Superior temporal gyrus (tissue), 1 donor: ENCODE data around the gene SPTBN4.
"Not testable (repeated sequence)": the region's sequence is repeated elsewhere in the genome, so short reads cannot be mapped to it uniquely, and the experiment has no call there.

ENCODE experiments used
- DNase-seq: peaks from one replicate; pipeline ENCODE4 v3.0.0-alpha.2; 2016; ENCODE audit errors: extremely low spot score

The SPTBN4 gene

GRCh38 chr19:40564535-40564934 lies 97.7 kb downstream of the SPTBN4 start:
- not testable (repeated sequence) for DNase-seq

DNA sequence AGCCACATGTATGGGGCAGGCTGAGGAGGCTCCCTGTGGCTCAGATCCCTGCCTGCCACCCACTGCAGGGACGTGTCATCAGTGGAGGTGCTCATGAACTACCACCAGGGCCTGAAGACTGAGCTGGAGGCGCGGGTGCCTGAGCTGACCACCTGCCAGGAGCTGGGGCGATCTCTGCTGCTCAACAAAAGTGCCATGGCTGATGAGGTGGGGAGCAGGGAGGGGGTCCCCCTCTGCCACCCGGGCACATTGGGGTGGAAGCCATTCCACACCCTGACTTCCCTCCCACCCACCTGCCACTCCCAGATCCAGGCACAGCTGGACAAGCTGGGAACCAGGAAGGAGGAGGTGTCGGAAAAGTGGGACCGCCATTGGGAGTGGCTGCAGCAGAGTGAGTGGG lies 98.6 kb downstream of the SPTBN4 start:
- DNase-seq, result no peak

- DNase-seq, result no peak
Observed at GRCh38 chr19:40565910-40566495, 99.2 kb downstream of the SPTBN4 start.

DNA sequence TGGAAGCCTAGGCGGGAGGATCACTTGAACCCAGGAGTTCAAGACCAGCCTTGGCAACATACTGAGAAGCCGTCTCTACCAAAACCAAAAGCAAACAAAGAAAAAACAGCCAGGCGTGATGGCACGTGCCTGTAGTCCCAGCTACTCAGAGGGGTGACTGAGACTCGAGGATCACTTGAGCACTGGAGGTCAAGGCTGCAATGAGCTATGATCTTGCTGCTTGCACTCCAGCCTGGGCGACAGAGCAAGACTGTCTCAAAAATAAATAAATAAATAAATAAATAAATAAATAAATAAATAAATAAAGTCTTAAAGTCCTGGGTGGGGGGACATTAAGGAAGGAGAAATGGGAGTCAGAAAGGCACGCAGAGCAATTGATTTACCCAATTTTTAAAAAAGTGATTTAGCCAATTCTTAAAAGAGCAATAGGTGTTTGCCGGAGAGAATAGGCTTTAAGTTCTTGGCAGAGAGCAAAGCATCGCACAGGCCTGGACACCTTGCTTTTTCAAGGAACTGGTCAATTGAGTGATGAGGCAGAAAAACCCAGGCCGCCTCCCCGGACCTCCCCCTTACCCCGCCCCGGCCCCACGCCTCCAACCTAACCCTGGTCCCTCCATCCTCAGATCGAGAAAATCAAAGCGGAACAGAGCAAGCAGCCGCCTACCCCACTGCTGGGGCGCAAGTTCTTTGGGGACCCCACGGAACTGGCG lies 100.4 kb downstream of the SPTBN4 start:
- DNase-seq, result no peak

- no peak for DNase-seq
Observed at GRCh38 chr19:40567750-40568494, 101.1 kb downstream of the SPTBN4 start.

DNA sequence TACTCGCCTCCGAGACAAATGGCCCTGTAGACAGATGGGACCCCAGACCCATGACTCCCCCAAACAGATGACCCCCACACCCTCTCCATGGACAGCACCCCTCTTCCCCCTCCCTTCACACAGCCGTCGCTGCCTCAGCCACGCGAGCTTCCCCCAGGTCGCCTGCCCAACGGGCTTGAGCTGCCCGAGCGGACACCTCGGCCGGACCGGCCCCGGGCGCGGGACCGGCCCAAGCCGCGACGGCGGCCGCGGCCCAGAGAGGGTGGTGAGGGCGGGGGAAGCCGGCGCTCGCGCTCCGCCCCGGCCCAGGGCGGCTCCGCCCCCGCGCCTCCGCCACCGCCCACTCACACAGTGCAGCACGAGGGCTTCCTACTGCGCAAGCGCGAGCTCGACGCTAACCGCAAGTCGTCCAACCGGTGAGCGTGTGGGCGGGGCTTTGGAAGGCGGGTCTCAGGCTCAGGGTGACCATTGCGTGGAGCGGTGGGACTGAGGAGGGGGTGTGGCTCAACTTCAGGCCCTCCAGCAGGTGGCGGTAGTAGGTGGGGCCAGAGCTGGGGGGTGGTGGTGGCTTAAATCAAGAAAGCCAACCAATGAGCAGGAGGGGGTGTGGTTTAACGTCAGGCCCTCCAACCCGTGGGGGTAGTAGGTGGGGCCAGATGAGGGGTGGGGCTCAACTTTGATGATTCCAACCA lies 103.7 kb downstream of the SPTBN4 start:
- DNase-seq, result peak; percentile 98

GRCh38 chr19:40571005-40571318 lies 104.2 kb downstream of the SPTBN4 start:
- no peak for DNase-seq

DNA sequence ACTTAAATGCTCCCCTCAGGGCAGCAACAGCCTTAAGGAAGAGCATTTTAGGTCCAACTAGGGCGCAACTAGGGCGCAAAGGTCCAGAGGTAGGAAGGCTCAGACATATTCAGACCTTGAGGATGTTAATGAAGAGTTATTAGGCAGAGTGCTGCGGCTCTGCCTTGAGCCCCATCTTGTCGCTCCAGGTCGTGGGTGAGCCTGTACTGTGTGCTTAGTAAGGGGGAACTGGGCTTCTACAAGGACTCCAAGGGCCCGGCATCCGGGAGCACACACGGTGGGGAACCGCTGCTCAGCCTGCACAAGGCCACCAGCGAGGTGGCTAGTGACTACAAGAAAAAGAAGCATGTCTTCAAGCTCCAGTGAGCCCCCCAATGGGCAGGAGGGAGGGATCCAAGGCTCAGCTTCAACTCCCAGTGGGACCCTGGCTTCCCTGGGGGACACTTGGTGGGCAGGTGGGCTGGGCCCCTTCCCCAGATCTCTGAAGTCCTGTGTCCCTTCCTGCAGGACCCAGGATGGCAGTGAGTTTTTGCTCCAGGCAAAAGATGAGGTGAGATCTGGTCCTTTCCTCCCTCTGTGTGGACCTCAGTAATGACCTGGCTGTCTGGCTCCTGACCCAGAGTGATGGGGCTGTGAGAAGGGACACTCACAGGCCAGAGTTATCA lies 105.2 kb downstream of the SPTBN4 start:
- DNase-seq, result no peak

GRCh38 chr19:40575326-40575725 lies 108.5 kb downstream of the SPTBN4 start:
- DNase-seq, result no peak

- DNase-seq, result no peak
Observed at GRCh38 chr19:40576151-40576584, 109.4 kb downstream of the SPTBN4 start.

DNA sequence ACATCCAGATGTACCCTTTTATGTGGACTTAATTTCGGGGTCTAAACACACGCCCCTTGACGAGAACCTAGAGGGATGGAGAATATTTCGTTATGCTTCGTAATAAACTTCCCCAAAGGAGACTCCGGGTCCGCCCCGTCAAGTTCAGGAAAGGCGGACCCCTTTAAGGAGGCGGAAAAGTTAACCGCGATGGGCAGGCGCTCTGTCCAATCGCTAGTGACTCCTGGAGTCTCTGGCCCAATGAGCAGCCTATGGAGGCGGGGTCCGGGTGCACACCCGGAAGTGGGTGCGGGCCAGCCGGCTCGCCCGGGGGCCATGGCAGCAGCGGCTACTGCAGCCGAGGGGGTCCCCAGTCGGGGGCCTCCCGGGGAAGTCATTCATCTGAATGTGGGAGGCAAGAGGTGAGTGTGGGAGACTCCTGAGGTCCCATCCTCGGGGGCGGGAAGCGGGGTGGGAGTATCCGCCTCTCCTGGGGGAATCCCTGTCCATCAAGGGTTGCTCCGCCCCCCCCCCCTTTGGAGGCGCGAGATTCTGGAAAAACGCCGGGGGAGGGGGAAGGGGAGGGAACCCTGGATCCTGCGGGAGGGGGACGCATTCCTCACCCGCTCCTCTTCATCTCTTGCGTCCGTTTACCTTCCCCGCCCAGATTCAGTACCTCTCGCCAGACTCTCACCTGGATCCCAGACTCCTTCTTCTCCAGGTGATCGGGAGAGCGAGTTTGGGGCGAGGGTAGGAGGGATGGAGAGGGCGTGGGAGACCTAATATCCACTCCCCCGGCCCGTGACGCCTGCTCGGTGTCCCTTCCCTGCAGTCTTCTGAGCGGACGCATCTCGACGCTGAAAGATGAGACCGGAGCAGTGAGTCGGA lies 110.0 kb downstream of the SPTBN4 start, which contains the start of gene SHKBP1:
Gene SHKBP1 (plus strand): TSS at position 289 of the 867 bp plus-strand sequence. CDS start 27 bp downstream, at position 316.
- peak; percentile 98 for DNase-seq

GRCh38 chr19:40578442-40578908 lies 111.7 kb downstream of the SPTBN4 start:
- DNase-seq, result peak; percentile 68

GRCh38 chr19:40580619-40581018 lies 113.8 kb downstream of the SPTBN4 start:
- DNase-seq, result no peak

DNA sequence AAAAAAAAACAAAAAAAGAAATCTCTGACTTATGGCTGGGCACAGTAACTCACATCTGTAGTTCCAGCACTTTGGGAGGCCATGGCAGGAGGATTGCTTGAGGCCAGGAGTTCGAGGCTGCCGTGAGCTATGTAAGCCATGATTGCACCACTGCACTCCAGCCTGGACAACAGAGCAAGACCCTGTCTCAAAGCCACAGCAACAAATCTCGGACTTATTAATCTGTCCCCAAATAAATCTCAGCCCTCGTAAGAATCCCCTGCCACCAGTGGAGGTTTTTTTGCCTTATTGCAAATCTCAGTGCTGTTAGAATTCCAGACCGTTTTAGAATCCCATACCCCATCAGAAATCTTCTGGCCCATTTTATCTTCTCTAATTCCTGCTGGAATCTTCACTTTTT lies 114.7 kb downstream of the SPTBN4 start:
- DNase-seq, result no peak

DNA sequence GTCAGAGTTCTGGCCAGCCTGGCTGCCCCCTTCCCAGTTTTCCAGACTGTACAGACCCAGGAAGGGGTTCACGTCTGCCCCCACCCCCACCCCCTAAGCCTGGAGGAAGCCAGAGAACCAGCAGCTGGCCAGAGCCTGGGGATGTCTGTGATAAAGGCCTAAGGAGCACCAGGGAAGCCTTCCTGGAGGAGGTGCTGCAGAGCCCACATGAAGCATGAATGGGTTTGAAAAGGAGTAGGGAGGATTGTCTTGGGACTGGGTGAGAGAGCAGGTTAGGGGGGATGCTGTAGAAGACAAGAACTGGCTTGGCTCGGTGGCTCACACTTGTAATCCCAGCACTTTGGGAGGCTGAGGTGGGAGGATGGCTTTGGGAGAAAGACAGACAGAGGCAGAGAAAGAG lies 115.7 kb downstream of the SPTBN4 start:
- no peak for DNase-seq

DNA sequence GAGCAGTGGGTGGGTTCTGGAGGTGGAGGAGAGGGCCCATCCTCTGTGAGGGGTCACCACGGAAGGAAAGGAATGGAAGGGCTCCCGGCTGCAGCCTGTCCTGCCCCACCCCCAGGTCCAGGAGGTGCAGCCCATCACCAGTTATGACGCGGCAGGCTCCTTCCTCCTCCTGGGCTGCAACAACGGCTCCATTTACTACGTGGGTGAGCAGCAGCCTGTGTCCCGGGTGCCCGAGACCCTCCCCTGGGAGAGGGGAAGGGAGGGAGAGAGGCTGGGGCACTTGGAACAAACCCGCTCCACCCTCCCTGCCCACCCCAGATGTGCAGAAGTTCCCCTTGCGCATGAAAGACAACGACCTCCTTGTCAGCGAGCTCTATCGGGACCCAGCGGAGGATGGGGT lies 116.5 kb downstream of the SPTBN4 start:
- no peak for DNase-seq

- DNase-seq, result no peak
Observed at GRCh38 chr19:40584007-40584406, 117.2 kb downstream of the SPTBN4 start.

GRCh38 chr19:40585241-40585981 lies 118.6 kb downstream of the SPTBN4 start:
- no peak for DNase-seq

- DNase-seq, result no peak
Observed at GRCh38 chr19:40585982-40586422, 119.2 kb downstream of the SPTBN4 start.

DNA sequence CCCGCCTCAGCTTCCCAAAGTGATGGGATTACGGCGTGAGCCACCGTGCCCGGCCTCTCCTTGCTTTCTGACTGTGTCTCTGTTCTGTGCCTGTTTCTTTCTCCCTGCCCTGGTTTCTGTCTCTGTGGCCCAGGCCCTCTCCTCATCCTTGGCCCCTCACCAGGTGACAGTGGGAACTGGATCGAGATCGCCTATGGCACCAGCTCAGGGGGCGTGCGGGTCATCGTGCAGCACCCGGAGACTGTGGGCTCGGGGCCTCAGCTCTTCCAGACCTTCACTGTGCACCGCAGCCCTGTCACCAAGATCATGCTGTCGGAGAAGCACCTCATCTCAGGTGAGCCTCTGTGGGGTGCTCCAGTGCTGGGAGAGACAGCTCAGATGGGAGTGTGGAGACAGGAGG lies 119.8 kb downstream of the SPTBN4 start:
- no peak for DNase-seq
